ENCODE results near the gene BACE1. TPM values are rescaled to one million over a fixed set of nuclear protein-coding genes. Genes with fewer than 3 reads are reported as not detected.
A peak's percentile ranks its signal among the peaks of the same experiment; 100 is the strongest.

Gene BACE1
- total and polyA plus RNA-seq, 2 donors (not counting 3 experiments of a cell fraction or from before 2014, with no cell fraction given) = 28.8 to 29.6 TPM

- TF ChIP-seq GATA2 (IDR thresholded peaks at IDR 0.05; ENCODE audit: insufficient read depth, insufficient read length, low read depth, low read length) (no peak), JUN (IDR thresholded peaks at IDR 0.05; ENCODE audit: borderline replicate concordance, insufficient read depth, insufficient read length, low read depth) (no peak), FOS (IDR thresholded peaks at IDR 0.05; ENCODE audit: borderline replicate concordance, insufficient read depth, low read length) (no peak), MYC (IDR thresholded peaks at IDR 0.05; ENCODE audit: low read depth, low read length) (no peak), EZH2 (IDR thresholded peaks at IDR 0.05; ENCODE audit: borderline replicate concordance, low read depth, low read length, severe bottlenecking) (no peak), MAX (IDR thresholded peaks at IDR 0.05; ENCODE audit: insufficient read depth, insufficient read length) (no peak), POLR2A (IDR thresholded peaks at IDR 0.05; ENCODE audit: low read depth, low read length) (no peak), CTCF (IDR thresholded peaks at IDR 0.05; ENCODE audit: extremely low read depth in 1 of 2, insufficient read depth in 1 of 2, low read depth in 1 of 2, low read length in 2 of 2) (no peak), POLR2AphosphoS5 (IDR thresholded peaks at IDR 0.05; ENCODE audit: insufficient read depth, low read depth, low read length) (no peak)
- Histone ChIP-seq H2AFZ (ENCODE audit: low read depth, low read length) (peak overlapping the region; percentile 13), H3K4me2 (ENCODE audit: insufficient read depth, low read length) (peak overlapping the region; percentile 57), H3K9me3 (replicated peaks; ENCODE audit: control insufficient read depth, insufficient read depth, low read length) (no peaks in the 10 kb centered on the region), H4K20me1 (replicated peaks; ENCODE audit: control insufficient read depth, extremely low read depth, insufficient read depth, low read length) (no peaks in the 10 kb centered on the region), H3K4me3 (replicated peaks in 1 of 3; ENCODE audit: insufficient read depth in 1 of 3, low read depth in 1 of 3, low read length in 3 of 3) (no peak overlapping the region), H3K9ac (replicated peaks; ENCODE audit: extremely low read depth, insufficient read depth, low read length) (no peak overlapping the region), H3K79me2 (ENCODE audit: control insufficient read depth, insufficient read depth, low read length) (peaks cover 10% of the 10 kb centered on the region), H3K27ac (ENCODE audit: insufficient read depth, low read depth, low read length) (no peak overlapping the region), H3K27me3 (ENCODE audit: control insufficient read depth in 2 of 2, insufficient read depth in 2 of 2, low read length in 2 of 2) (no peaks in the 10 kb centered on the region), H3K9me1 (replicated peaks; ENCODE audit: control insufficient read depth, extremely low read depth, insufficient read depth, low read length) (no peaks in the 10 kb centered on the region), H3K36me3 (ENCODE audit: control insufficient read depth in 2 of 2, extremely low read depth in 1 of 2, insufficient read depth in 2 of 2, low read length in 2 of 2) (no peaks in the 10 kb centered on the region), H3K4me1 (ENCODE audit: control insufficient read depth, extremely low read depth, insufficient read depth, low read length) (peaks cover 14% of the 10 kb centered on the region)
- dilution Hi-C loops (cut with MboI; ENCODE audit: extremely low pct_ligation_motif_present, low sequenced_read_pairs) = no loop called here
- POLR2A ChIA-PET = no interaction called here
- FAIRE-seq = peak; percentile 67
- peak; percentile 75 for DNase-seq (ENCODE audit: low read depth, low spot score)
- no TSS peak for BruUV-seq (replicated peaks)
- CTCF ChIA-PET = interaction anchor here (0.6 to 1.9 kb wide), 5 partner anchors 9 to 107 kb away, joined by 3 to 8 read pairs (median 3); partner anchors contain the start of genes CEP164, PCSK7 and RNF214
- intact Hi-C loops (cut with micrococcal nuclease) = loop anchor here (5.0 kb wide), 1 partner anchor 142 kb away; the partner anchor contains the start of gene SIDT2
These were observed 3.3 kb upstream of the BACE1 start for GRCh38 chr11:117319214-117319840.

All from endothelial cell of umbilical vein (primary cell).